HG02642 (cell line): ENCODE results near the gene ZBTB1.

Experiments
- ATAC-seq: cut with Tn5 transposase; IDR thresholded peaks from one replicate; pipeline ENCODE4 v1.9.1; 2021; ENCODE audit warnings: mild to moderate bottlenecking; ENCODE audit not compliant: unreplicated experiment, poor library complexity

The ZBTB1 gene

GRCh38 chr14:64504310-64504896, at the start of gene ZBTB1:
Gene ZBTB1, plus strand, starts transcription at chr14:64504770. Its CDS starts 16,735 bp downstream, at chr14:64521505.
- peak; percentile 33 for ATAC-seq

DNA sequence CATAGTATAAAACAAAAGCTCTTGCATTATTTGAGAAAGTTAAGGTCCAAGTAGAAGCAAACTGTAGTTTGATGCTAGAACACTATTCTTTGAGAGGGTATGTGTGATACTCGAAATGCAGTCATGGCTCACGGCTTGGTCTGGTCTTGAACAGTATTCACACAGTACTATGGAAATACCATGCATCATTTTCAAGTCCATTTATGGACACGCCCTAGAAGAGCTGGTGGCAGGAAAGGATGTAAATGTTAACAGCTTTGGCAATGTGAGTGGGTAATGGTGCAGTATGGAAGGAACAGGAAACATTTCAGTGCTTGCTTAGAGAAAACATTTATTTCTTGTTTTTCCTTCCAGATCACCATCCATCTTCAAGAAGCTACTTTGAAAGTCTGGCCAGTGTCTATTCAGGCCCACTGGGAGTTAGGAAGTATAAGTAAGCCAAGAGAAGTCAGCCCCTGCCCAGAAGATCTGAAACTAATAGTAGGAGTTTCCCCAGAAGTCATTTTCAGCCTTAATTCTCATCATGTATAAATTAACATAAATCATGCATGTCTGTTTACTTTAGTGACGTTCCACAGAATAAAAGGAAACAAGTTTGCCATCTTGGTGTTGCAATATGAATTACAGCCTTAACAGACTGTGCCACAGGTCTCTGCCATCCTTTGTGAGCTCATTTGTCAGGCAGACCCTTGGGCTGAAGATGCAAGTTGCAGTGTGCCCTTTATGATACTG, 45.0 kb upstream of the ZBTB1 start:
- no peak for ATAC-seq

- no peak for ATAC-seq
Observed at GRCh38 chr14:64461221-64461620, 43.3 kb upstream of the ZBTB1 start.

GRCh38 chr14:64463195-64463594, 41.4 kb upstream of the ZBTB1 start:
- no peak for ATAC-seq

GRCh38 chr14:64463873-64464272, 40.7 kb upstream of the ZBTB1 start:
- ATAC-seq = no peak

GRCh38 chr14:64464651-64465050, 39.9 kb upstream of the ZBTB1 start:
- ATAC-seq = no peak

DNA sequence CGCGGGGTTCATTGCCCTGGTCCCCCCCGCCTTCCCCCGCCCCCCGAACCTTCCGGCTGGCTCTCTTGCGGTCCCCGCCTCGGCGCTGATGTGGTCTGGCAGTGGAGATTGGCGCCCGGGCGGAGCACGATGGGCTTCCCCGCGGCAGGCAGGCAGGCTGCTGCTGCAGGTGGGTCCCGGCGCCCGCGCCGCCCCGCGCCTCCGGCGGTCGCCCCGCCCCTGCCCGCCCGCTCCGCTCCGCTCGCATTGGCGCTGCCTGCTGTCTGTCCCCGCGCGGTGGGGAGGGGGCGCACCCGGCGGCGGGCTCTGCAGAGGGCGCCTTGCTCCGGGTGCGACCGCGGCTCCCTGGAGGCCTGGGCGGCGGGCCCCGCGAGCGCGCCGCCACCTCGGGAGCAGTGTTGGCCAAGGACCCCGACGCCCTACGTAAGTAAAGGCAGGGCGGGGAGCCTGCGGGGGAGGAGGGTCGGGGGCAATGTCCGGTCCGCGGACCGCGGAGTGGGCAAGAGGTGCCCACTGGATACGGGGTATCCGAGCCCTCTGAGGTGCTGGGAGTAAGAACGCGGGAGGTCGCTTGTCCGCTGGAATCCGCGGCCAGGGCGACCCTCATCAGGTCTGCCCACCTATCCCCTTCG, 39.3 kb upstream of the ZBTB1 start, which contains the start of gene AKAP5:
Gene AKAP5 (plus strand): TSS at position 309 of the 632 bp plus-strand sequence. CDS start 2,896 bp downstream, outside the sequence.
- ATAC-seq = peak; percentile 85

DNA sequence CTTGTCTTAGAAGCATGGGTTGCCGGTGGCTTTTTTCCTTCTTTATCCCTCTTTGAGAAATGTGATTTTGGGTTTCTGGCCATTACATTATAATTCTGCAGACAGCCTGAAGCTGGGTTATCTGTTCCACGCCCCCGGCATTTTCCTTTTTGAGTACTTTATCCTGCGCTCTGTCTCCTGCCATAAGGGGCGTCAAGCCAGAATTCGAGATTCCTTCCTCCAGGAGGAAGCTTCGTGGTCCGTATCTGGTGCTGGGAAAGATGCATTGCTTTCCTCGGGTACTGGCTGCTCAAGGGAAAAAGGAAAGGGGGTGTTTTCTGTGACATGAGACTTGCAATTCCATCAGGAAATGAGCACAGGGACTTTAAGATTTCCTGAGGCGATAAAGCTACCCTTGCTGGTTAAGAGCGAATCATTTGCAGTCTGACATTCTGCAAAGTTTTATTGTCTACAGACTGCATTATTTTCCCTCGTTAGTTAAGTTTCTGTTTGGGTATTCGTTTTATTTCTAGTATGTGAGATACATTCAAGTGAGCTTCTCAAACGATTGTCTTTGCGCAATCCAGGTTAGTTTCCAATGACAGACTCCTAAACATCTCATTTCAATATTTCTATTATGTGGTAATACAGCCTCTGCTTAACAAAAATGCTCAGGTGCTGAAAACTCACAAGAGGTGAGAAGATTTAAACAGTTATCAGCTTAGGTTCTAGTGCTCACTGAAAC, 38.6 kb upstream of the ZBTB1 start:
- peak; percentile 13 for ATAC-seq

DNA sequence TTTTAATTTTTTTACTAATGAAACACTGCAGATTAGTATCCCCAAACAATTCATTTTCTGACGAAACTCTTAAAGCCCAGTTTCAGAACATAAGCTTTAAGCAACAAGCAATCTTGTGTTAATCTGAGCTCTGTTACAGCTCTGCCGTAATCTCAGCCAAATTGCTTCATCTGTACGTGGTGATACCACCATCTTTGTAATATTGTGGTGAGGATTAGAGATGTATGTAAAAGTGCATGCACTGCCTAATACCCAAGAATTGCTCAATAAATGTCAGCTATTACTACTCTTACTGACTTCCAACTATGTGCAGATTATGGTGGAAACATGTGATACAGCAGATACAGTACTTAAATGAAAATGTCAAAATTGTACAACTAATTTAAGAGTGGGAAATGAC, 37.5 kb upstream of the ZBTB1 start:
- ATAC-seq = no peak

DNA sequence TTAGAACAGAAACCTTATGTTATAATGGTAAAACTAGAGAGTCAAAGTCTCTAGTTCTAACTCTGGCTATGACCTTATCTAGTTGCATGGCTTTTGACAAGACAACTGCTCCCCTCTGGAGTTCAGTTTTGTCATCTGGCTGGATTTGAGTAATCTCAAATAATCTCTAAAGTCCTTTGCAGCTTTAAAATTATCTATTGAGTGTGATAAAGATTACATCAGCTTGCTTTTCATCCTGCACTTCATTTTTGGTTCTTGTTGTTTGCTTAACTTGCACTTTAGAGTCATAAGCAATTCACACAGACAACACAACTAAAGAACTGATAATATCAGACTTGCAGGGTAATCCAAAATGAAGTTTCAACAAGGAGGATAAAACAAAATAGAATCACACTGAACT, 37.0 kb upstream of the ZBTB1 start:
- no peak for ATAC-seq

GRCh38 chr14:64468451-64468850, 36.1 kb upstream of the ZBTB1 start:
- ATAC-seq = no peak

DNA sequence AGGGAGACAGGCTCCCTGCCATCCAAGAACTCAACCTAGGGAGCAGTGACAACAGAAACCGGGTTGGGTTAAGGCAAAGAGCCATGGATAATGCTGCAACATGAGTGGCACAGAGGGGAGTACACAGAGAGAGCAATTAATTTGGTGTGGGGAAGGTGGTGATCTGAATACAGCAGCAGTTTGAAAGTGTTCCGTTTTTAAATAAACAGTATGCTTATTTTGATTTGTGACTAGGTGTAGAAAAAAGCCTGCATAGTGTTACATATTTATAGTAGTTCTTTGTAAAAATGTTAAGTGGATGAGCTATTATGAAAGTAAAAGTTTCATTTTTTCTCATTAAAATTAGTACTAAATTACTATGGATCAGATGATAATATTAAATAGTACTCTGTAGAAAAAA, 30.5 kb upstream of the ZBTB1 start:
- no peak for ATAC-seq

- no peak for ATAC-seq
Observed at GRCh38 chr14:64474698-64475097, 29.9 kb upstream of the ZBTB1 start.

GRCh38 chr14:64475585-64476273, 28.8 kb upstream of the ZBTB1 start:
- ATAC-seq = no peak

DNA sequence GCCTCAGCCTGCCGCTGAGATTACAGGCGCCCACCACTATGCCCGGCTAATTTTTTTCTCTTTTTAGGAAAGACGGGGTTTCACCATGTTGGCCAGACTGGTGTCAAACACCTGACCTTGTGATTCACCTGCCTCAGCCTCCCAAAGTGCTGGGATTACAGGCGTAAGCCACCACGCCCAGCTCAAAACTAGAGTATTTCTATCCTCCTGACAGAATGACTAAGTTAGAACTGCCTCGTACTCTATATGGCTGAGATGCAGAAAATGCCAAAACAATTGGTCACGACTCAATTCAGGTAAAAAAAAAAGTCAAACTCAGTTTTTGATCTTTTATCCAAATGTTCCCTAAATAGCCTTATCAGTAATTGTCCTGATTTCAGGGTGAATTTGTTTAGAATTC, 28.1 kb upstream of the ZBTB1 start:
- ATAC-seq = no peak

- ATAC-seq = no peak
Observed at GRCh38 chr14:64478634-64479250, 25.8 kb upstream of the ZBTB1 start.

DNA sequence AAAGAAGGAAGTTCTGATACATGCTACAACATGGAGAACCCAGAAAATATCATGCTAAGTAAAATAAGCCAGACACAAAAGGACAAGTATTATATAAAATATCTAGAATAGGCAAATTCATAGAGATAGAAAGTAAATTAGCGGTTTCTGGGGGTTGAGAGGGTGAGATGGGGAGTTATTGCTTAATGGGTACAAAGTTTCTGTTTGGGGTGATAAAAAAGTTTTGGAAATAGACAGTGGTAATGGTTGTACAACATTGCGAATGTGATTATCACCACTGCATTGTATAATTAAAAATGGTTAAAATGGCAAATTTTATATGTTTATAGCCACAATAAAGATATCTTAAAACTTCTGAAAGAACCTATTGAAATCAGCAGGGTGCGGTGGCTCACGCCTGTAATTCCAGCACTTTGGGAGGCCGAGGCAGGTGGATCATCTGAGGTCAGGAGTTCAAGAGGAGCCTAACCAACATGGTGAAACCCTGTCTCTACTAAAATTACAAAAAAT, 15.9 kb upstream of the ZBTB1 start:
- no peak for ATAC-seq

GRCh38 chr14:64491637-64492036, 12.9 kb upstream of the ZBTB1 start:
- ATAC-seq = no peak

GRCh38 chr14:64493455-64493854, 11.1 kb upstream of the ZBTB1 start:
- no peak for ATAC-seq

- ATAC-seq = no peak
Observed at GRCh38 chr14:64495252-64495651, 9.3 kb upstream of the ZBTB1 start.
